Measurements from ENCODE around the gene GABRG3. TPM values are rescaled to one million over a fixed set of nuclear protein-coding genes. Genes with fewer than 3 reads are reported as not detected.

The GABRG3 gene
- total and polyA plus RNA-seq, 8 donors, result 0.35 TPM; not detected in 7

DNA sequence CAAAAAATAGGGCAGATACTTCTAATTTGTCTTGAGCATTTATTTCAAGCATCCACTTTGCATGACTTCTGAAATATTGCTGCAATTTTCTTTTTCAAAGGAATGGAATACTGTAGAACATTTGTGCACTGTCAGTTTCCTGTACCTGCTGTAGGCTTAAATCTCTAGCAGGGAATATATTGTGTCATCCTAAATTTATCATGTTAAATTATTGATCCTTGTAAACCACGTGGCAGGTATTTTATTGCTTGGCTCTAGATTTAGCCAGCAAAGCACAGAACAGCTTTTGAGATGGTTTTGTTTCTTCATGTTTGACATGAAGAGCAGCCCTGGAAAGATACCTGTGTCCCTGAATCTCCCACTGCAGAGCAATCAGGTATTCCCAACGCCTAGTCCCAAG is 470.1 kb downstream of the GABRG3 start:
- TF ChIP-seq, protein P1, sequence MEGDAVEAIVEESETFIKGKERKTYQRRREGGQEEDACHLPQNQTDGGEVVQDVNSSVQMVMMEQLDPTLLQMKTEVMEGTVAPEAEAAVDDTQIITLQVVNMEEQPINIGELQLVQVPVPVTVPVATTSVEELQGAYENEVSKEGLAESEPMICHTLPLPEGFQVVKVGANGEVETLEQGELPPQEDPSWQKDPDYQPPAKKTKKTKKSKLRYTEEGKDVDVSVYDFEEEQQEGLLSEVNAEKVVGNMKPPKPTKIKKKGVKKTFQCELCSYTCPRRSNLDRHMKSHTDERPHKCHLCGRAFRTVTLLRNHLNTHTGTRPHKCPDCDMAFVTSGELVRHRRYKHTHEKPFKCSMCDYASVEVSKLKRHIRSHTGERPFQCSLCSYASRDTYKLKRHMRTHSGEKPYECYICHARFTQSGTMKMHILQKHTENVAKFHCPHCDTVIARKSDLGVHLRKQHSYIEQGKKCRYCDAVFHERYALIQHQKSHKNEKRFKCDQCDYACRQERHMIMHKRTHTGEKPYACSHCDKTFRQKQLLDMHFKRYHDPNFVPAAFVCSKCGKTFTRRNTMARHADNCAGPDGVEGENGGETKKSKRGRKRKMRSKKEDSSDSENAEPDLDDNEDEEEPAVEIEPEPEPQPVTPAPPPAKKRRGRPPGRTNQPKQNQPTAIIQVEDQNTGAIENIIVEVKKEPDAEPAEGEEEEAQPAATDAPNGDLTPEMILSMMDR (IDR thresholded peaks at IDR 0.05), result no peak
- Histone ChIP-seq H3K4me1 (no peaks in the 10 kb centered on the region), H3K36me3 (no peaks in the 10 kb centered on the region), H3K9me3 (no peaks in the 10 kb centered on the region), H3K27ac (no peak overlapping the region), H3K4me3 (no peak overlapping the region), H3K27me3 (no peaks in the 10 kb centered on the region)
- no peak for ATAC-seq
- FAIRE-seq, result no peak
- 16 to 20% methylated on average over 2 of the region's 2 CpGs for WGBS, 2 donors
- DNase-seq, result no peak
- intact Hi-C loops (cut with DNase I), result loop anchor here in 1 of 3 donors (10.0 kb wide), 1 partner anchor 54 kb away; no protein-coding TSS in a partner anchor

- H3K27ac ChIP-seq, result no peak overlapping the region
- intact Hi-C loops (cut with DNase I), result loop anchor here in 1 of 3 donors (10.0 kb wide), 1 partner anchor 47 kb away; no protein-coding TSS in a partner anchor
- no peak overlapping the region for H3K4me3 ChIP-seq
- no peaks in the 10 kb centered on the region for H3K27me3 ChIP-seq
- DNase-seq, result no peak
- no peaks in the 10 kb centered on the region for H3K9me3 ChIP-seq
- WGBS, 2 donors, result 62 to 76% methylated on average over 5 of the region's 5 CpGs
- no peaks in the 10 kb centered on the region for H3K4me1 ChIP-seq
- ATAC-seq, result no peak
- no peaks in the 10 kb centered on the region for H3K36me3 ChIP-seq
- FAIRE-seq, result no peak
- TF ChIP-seq, protein P1 (IDR thresholded peaks at IDR 0.05), result no peak
Measured at GRCh38 chr15:27448234-27448633, 477.3 kb downstream of the GABRG3 start.

DNA sequence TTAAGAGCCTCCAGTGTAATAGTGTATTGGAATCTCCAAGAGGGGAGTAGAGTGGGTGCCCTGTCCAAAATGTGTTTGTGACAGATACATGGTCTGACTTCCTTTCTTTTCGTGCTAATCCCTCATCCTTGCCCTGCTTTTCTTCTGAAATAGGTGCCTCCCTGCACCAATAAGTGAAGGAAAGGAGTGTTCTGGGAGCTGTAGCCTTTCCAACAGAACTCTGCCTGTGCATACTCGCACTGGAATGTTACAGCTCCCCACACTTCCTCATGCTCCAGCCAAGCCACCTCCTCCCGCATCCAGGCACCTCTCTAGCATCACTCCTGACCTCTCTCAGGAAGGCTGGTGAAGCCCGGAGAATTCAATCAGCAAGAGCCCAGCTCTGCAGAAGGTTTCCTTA is 478.0 kb downstream of the GABRG3 start:
- H3K4me3 ChIP-seq, result no peak overlapping the region
- TF ChIP-seq, protein P1 (IDR thresholded peaks at IDR 0.05), result no peak
- 32 to 33% methylated on average over 4 of the region's 4 CpGs for WGBS, 2 donors
- DNase-seq (no peak), FAIRE-seq (no peak), ATAC-seq (peak in 1 of 4 donors; percentile 25)
- H3K27ac ChIP-seq, result no peak overlapping the region
- H3K36me3 ChIP-seq, result no peaks in the 10 kb centered on the region
- H3K4me1 ChIP-seq, result no peaks in the 10 kb centered on the region
- no peaks in the 10 kb centered on the region for H3K27me3 ChIP-seq
- intact Hi-C loops (cut with DNase I), result loop anchor here in 1 of 3 donors (10.0 kb wide), 1 partner anchor 46 kb away; no protein-coding TSS in a partner anchor
- no peaks in the 10 kb centered on the region for H3K9me3 ChIP-seq

GRCh38 chr15:27449941-27450340 is 479.0 kb downstream of the GABRG3 start:
- no peak overlapping the region for H3K4me3 ChIP-seq
- TF ChIP-seq, protein P1 (IDR thresholded peaks at IDR 0.05), result no peak
- H3K36me3 ChIP-seq, result no peaks in the 10 kb centered on the region
- DNase-seq (no peak), ATAC-seq (no peak), FAIRE-seq (no peak)
- H3K27ac ChIP-seq, result no peak overlapping the region
- WGBS, 2 donors, result 30 to 50% methylated on average over 5 of the region's 5 CpGs
- intact Hi-C loops (cut with DNase I), result loop anchor here in 1 of 3 donors (10.0 kb wide), 1 partner anchor 45 kb away; no protein-coding TSS in a partner anchor
- H3K9me3 ChIP-seq, result no peaks in the 10 kb centered on the region
- H3K27me3 ChIP-seq, result no peaks in the 10 kb centered on the region
- no peaks in the 10 kb centered on the region for H3K4me1 ChIP-seq

DNA sequence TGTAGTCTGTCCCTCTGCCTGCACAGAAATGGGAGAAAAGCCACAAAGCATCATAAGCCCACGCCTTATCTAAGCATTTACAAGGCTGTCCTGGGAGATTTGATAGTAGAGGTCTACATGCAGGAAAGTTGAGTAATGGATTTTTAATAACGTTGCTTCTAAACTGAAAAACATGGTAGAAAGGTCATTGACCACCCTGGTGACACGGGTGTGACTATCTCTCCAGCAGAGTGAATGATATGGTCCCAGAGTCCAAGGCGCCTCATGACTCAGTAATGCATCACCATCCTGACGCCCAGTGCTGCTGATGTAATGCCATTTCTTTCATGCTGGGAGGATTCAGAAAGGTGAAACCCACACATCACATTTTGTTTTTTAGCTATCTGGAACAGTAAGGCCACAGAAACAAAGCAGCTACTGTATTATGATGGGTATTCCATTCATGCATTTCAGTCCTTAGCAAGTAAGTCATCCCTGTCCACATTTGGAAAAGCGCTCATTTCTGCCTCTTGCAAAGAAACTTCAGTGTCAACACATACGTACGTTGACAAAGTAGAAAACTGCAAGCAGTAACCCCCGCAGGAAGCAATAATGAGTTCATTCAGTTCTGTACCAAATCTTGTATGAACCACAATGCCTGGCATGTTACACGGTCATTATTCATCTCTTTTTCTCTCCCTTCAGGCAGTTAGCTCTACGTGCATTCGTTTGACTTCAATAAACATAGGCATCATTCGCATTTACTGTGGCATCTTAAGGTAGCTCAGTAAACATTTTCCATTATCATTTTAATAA is 483.5 kb downstream of the GABRG3 start:
- ATAC-seq, result no peak
- DNase-seq, result no peak
- Histone ChIP-seq H3K4me1 (no peaks in the 10 kb centered on the region), H3K9me3 (no peaks in the 10 kb centered on the region), H3K27me3 (no peaks in the 10 kb centered on the region), H3K36me3 (no peaks in the 10 kb centered on the region), H3K27ac (no peak overlapping the region), H3K4me3 (no peak overlapping the region)
- intact Hi-C loops (cut with DNase I), result no loop called here
- TF ChIP-seq, protein P1 (IDR thresholded peaks at IDR 0.05), result no peak
- FAIRE-seq, result no peak
- 48 to 60% methylated on average over 13 of the region's 13 CpGs for WGBS, 2 donors
